ENCODE results near the gene HELT.

HELT gene

GRCh38 chr4:185023471-185023870, 5.2 kb downstream of the HELT start:
- no peaks in the 10 kb centered on the region for H3K4me1 ChIP-seq (ENCODE audit: control insufficient read depth in 1 of 2, insufficient read depth in 1 of 2, low read depth in 1 of 2, low read length in 1 of 2)
- H3K27me3 ChIP-seq, result peaks cover 100% of the 10 kb centered on the region
- H3K27ac ChIP-seq, result no peak overlapping the region
- no peaks in the 10 kb centered on the region for H3K36me3 ChIP-seq
- H3K4me3 ChIP-seq (ENCODE audit: low read depth in 1 of 2, low read length in 1 of 2), result no peak overlapping the region
- TF ChIP-seq CTCF (IDR thresholded peaks at IDR 0.05), result no peak
- H3K9me3 ChIP-seq, result no peaks in the 10 kb centered on the region

- Histone ChIP-seq H3K4me3 (ENCODE audit: low read depth in 1 of 2, low read length in 1 of 2) (no peak overlapping the region), H3K36me3 (no peaks in the 10 kb centered on the region), H3K9me3 (no peaks in the 10 kb centered on the region), H3K27ac (no peak overlapping the region), H3K27me3 (peaks cover 99% of the 10 kb centered on the region), H3K4me1 (ENCODE audit: control insufficient read depth in 1 of 2, insufficient read depth in 1 of 2, low read depth in 1 of 2, low read length in 1 of 2) (no peaks in the 10 kb centered on the region)
- no peak for TF ChIP-seq CTCF (IDR thresholded peaks at IDR 0.05)
Observed at GRCh38 chr4:185028625-185029024, 10.3 kb downstream of the HELT start.

GRCh38 chr4:185031611-185032010, 13.3 kb downstream of the HELT start:
- no peaks in the 10 kb centered on the region for H3K36me3 ChIP-seq
- H3K27ac ChIP-seq, result no peak overlapping the region
- H3K9me3 ChIP-seq, result no peaks in the 10 kb centered on the region
- peaks cover 76% of the 10 kb centered on the region for H3K27me3 ChIP-seq
- no peak overlapping the region for H3K4me3 ChIP-seq (ENCODE audit: low read depth in 1 of 2, low read length in 1 of 2)
- H3K4me1 ChIP-seq (ENCODE audit: control insufficient read depth in 1 of 2, insufficient read depth in 1 of 2, low read depth in 1 of 2, low read length in 1 of 2), result no peaks in the 10 kb centered on the region
- TF ChIP-seq CTCF (IDR thresholded peaks at IDR 0.05), result no peak

GRCh38 chr4:185033072-185033471, 14.8 kb downstream of the HELT start:
- Histone ChIP-seq H3K4me1 (ENCODE audit: control insufficient read depth in 1 of 2, insufficient read depth in 1 of 2, low read depth in 1 of 2, low read length in 1 of 2) (no peaks in the 10 kb centered on the region), H3K9me3 (no peaks in the 10 kb centered on the region), H3K27me3 (peaks cover 68% of the 10 kb centered on the region), H3K27ac (no peak overlapping the region), H3K36me3 (no peaks in the 10 kb centered on the region), H3K4me3 (ENCODE audit: low read depth in 1 of 2, low read length in 1 of 2) (no peak overlapping the region)
- TF ChIP-seq CTCF (IDR thresholded peaks at IDR 0.05), result no peak

- H3K9me3 ChIP-seq, result no peaks in the 10 kb centered on the region
Observed at GRCh38 chr4:185033950-185034349, 15.7 kb downstream of the HELT start.

More at GRCh38 chr4:185033950-185034349, 15.7 kb downstream of the HELT start:
- Histone ChIP-seq H3K27ac (no peak overlapping the region), H3K27me3 (peaks cover 65% of the 10 kb centered on the region), H3K4me3 (ENCODE audit: low read depth in 1 of 2, low read length in 1 of 2) (no peak overlapping the region), H3K4me1 (ENCODE audit: control insufficient read depth in 1 of 2, insufficient read depth in 1 of 2, low read depth in 1 of 2, low read length in 1 of 2) (no peaks in the 10 kb centered on the region), H3K36me3 (no peaks in the 10 kb centered on the region)
- TF ChIP-seq CTCF (IDR thresholded peaks at IDR 0.05), result no peak
